ENCODE results near the gene BUD13.

- no peak for TF ChIP-seq ZBTB4 (CRISPR knock-in tag; IDR thresholded peaks at IDR 0.05)
- no peak for TF ChIP-seq TARDBP (IDR thresholded peaks at IDR 0.05; ENCODE audit: borderline replicate concordance)
- TF ChIP-seq E2F4 (IDR thresholded peaks at IDR 0.05; ENCODE audit: low read depth, low read length) = no peak
- no peak for TF ChIP-seq REST (IDR thresholded peaks at IDR 0.05; ENCODE audit: low read depth, low read length)
- TF ChIP-seq TAF1 (IDR thresholded peaks at IDR 0.05; ENCODE audit: borderline replicate concordance, low read depth, low read length) = no peak
Measured at GRCh38 chr11:116701876-116702275, 70.9 kb downstream of the BUD13 start.
